H1 (cell line): ENCODE results near the gene PTX4. TPM values are rescaled to one million over a fixed set of nuclear protein-coding genes. Genes with fewer than 3 reads are reported as not detected.

Experiments used
- CTCF ChIA-PET: fragments of 300-600 bp; sonication (Branson Sonifier 250); formaldehyde crosslinking; loops from one replicate; lab custom pipeline; 2021; ENCODE audit not compliant: partially characterized antibody; lab: Charles Lee
- POLR2A ChIA-PET: fragments of 300-600 bp; sonication (Branson Sonifier 250); formaldehyde crosslinking; loops from one replicate; lab custom pipeline; 2021; ENCODE audit warnings: inconsistent platforms; ENCODE audit not compliant: partially characterized antibody; lab: Charles Lee
- DNase-seq, 2 experiments: peaks; one replicate each; pipeline versions ENCODE4 v3.0.0 to v3.0.0-alpha.2; 2010 to 2022; ENCODE audit warnings: low spot score in 2 of 2, low read depth in 1 of 2, mixed read lengths in 1 of 2
- FAIRE-seq: peaks from 2 replicates; lab custom pipeline; 2011; peaks lifted over from hg19 to GRCh38; lab: Jason Lieb, UNC
- H2AFZ ChIP-seq: 2 replicates; pipeline ENCODE4 v1.8.1; 2012; ENCODE audit warnings: low read length, inconsistent platforms
- H2AK5ac ChIP-seq: 2 replicates; pipeline ENCODE4 v1.6.1; 2013; ENCODE audit warnings: low read depth, low read length
- H2BK120ac ChIP-seq: replicated peaks from 2 replicates; pipeline ENCODE3; 2013; ENCODE audit warnings: low read depth, low read length, inconsistent platforms
- H2BK12ac ChIP-seq: 2 replicates; pipeline ENCODE4 v1.6.1; 2013; ENCODE audit warnings: low read depth, low read length
- H2BK15ac ChIP-seq: 2 replicates; pipeline ENCODE4 v1.6.1; 2013; ENCODE audit warnings: low read length
- H2BK20ac ChIP-seq: 2 replicates; pipeline ENCODE4 v1.6.1; 2013; ENCODE audit warnings: low read length
- H2BK5ac ChIP-seq: 2 replicates; pipeline ENCODE4 v1.6.1; 2013; ENCODE audit warnings: low read depth, low read length
- H3K14ac ChIP-seq: 2 replicates; pipeline ENCODE4 v1.6.1; 2013; ENCODE audit warnings: inconsistent platforms; ENCODE audit not compliant: insufficient read length
- H3K18ac ChIP-seq: 2 replicates; pipeline ENCODE4 v1.6.1; 2013; ENCODE audit warnings: low read length; ENCODE audit errors: extremely low read depth
- H3K23ac ChIP-seq: 2 replicates; pipeline ENCODE4 v1.6.1; 2013; ENCODE audit warnings: inconsistent platforms; ENCODE audit not compliant: insufficient read length
- H3K23me2 ChIP-seq: 2 replicates; pipeline ENCODE4 v1.6.1; 2013; ENCODE audit warnings: low read depth, low read length
- H3K27ac ChIP-seq: 2 replicates; pipeline ENCODE4 v1.6.1; 2011; ENCODE audit warnings: low read depth, low read length, inconsistent platforms
- H3K27me3 ChIP-seq, 4 experiments: replicated peaks in 1 of 4; 1 replicate in 1 of 4; 2 replicates in 3 of 4; pipeline versions ENCODE4 v1.6.1 to v1.8.1; 2011 to 2013; ENCODE audit warnings: low read length in 3 of 4, mild to moderate bottlenecking in 3 of 4, inconsistent platforms in 2 of 4, mixed read lengths in 2 of 4, moderate library complexity in 1 of 4; ENCODE audit not compliant: control insufficient read depth in 3 of 4, insufficient read depth in 3 of 4; ENCODE audit errors: extremely low read depth in 1 of 4
- H3K36me3 ChIP-seq, 4 experiments: 2 replicates each; pipeline versions ENCODE4 v1.6.1 to v1.8.1; 2011 to 2013; ENCODE audit warnings: mild to moderate bottlenecking in 4 of 4, low read length in 3 of 4, moderate library complexity in 2 of 4, control low read depth in 1 of 4, inconsistent platforms in 1 of 4; ENCODE audit not compliant: insufficient read depth in 4 of 4, control insufficient read depth in 2 of 4
- H3K4ac ChIP-seq: replicated peaks from 2 replicates; pipeline ENCODE3; 2013; ENCODE audit warnings: low read length, low read depth, mixed read lengths, inconsistent platforms; ENCODE audit not compliant: insufficient read length
- H3K4me1 ChIP-seq, 4 experiments: replicated peaks in 1 of 4; 1 replicate in 1 of 4; 2 replicates in 3 of 4; pipeline versions ENCODE4 v1.6.1 to v1.8.1; 2011 to 2013; ENCODE audit warnings: low read length in 3 of 4, inconsistent platforms in 2 of 4, mixed read lengths in 1 of 4; ENCODE audit not compliant: insufficient read depth in 4 of 4, control insufficient read depth in 3 of 4
- H3K4me2 ChIP-seq, 2 experiments: 2 replicates each; pipeline versions ENCODE4 v1.6.1 to v1.8.1; 2011 to 2013; ENCODE audit warnings: low read depth in 2 of 2, low read length in 2 of 2, control low read depth in 1 of 2, inconsistent platforms in 1 of 2, mild to moderate bottlenecking in 1 of 2; ENCODE audit not compliant: insufficient read depth in 1 of 2
- H3K4me3 ChIP-seq, 4 experiments: fragments of 200-600, 300-600 bp in 1 of 4; sonication (generic), shearing (Covaris generic), sonication (Bioruptor Twin) in 1 of 4; 2 replicates each; pipeline versions ENCODE4 v1.5.1 to v1.8.1; 2011 to 2016; ENCODE audit warnings: low read length in 4 of 4, low read depth in 3 of 4, control low read depth in 2 of 4, inconsistent platforms in 2 of 4, mild to moderate bottlenecking in 2 of 4, mixed read lengths in 1 of 4, moderate library complexity in 1 of 4; ENCODE audit not compliant: insufficient read depth in 2 of 4; ENCODE audit errors: extremely low read depth in 1 of 4
- H3K56ac ChIP-seq: replicated peaks from 2 replicates; pipeline ENCODE3; 2013; ENCODE audit warnings: low read depth, mild to moderate bottlenecking, mixed read lengths, low read length, inconsistent platforms; ENCODE audit not compliant: insufficient read length
- H3K79me1 ChIP-seq: 2 replicates; pipeline ENCODE4 v1.6.1; 2013; ENCODE audit warnings: low read depth, low read length, control low read depth
- H3K79me2 ChIP-seq, 2 experiments: 2 replicates each; pipeline versions ENCODE4 v1.6.1 to v1.8.1; 2012 to 2013; ENCODE audit warnings: low read length in 2 of 2, mild to moderate bottlenecking in 2 of 2, inconsistent platforms in 1 of 2; ENCODE audit not compliant: insufficient read depth in 2 of 2, control insufficient read depth in 1 of 2
- H3K9ac ChIP-seq, 4 experiments: replicated peaks in 1 of 4; 1 replicate in 1 of 4; 2 replicates in 3 of 4; pipeline versions ENCODE4 v1.6.1 to v1.8.1; 2011 to 2013; ENCODE audit warnings: low read depth in 3 of 4, low read length in 3 of 4, control low read depth in 2 of 4, mild to moderate bottlenecking in 2 of 4, moderate library complexity in 2 of 4, inconsistent platforms in 1 of 4; ENCODE audit errors: extremely low read depth in 1 of 4
- H3K9me3 ChIP-seq, 2 experiments: 2 replicates each; pipeline versions ENCODE4 v1.6.1 to v1.8.1; 2012 to 2013; ENCODE audit warnings: mild to moderate bottlenecking in 2 of 2, moderate library complexity in 2 of 2, control low read depth in 1 of 2, inconsistent platforms in 1 of 2, low read depth in 1 of 2, low read length in 1 of 2, mixed read lengths in 1 of 2; ENCODE audit not compliant: insufficient read depth in 2 of 2
- H4K20me1 ChIP-seq, 2 experiments: replicated peaks in 1 of 2; 2 replicates each; pipeline versions ENCODE3 to v1.8.1; 2011 to 2013; ENCODE audit warnings: inconsistent platforms in 2 of 2, low read length in 2 of 2, mild to moderate bottlenecking in 1 of 2; ENCODE audit not compliant: insufficient read depth in 2 of 2, control insufficient read depth in 1 of 2
- H4K5ac ChIP-seq: 2 replicates; pipeline ENCODE4 v1.6.1; 2013; ENCODE audit warnings: low read length, low read depth, mixed read lengths, inconsistent platforms; ENCODE audit not compliant: insufficient read length
- H4K8ac ChIP-seq: 2 replicates; pipeline ENCODE4 v1.8.0; 2013; ENCODE audit warnings: mild to moderate bottlenecking, moderate library complexity, low read length, inconsistent platforms; ENCODE audit not compliant: insufficient read depth; ENCODE audit errors: extremely low read depth
- H4K91ac ChIP-seq: replicated peaks from 2 replicates; pipeline ENCODE3; 2013; ENCODE audit warnings: low read length, mixed read lengths, inconsistent platforms; ENCODE audit not compliant: insufficient read length
- CBX5 ChIP-seq: fragments of 300-800, 300-1000 bp; sonication (generic); IDR thresholded peaks from 2 replicates; pipeline ENCODE4 v1.7.1; 2016; ENCODE audit warnings: antibody characterized with exemption, low read length, low read depth
- E2F6 ChIP-seq: IDR thresholded peaks from 2 replicates; pipeline ENCODE4 v1.6.1; 2012; ENCODE audit warnings: inconsistent platforms
- GABPA ChIP-seq: IDR thresholded peaks from 2 replicates; pipeline ENCODE4 v1.6.1; 2011; ENCODE audit warnings: mild to moderate bottlenecking, low read length, moderate library complexity, borderline replicate concordance; ENCODE audit not compliant: insufficient read depth
- KDM5A ChIP-seq: fragments of 200-600 bp; IDR thresholded peaks from 2 replicates; pipeline ENCODE4 v1.7.1; 2012; ENCODE audit warnings: mild to moderate bottlenecking, low read length, inconsistent platforms, mixed read lengths
- NRF1 ChIP-seq: IDR thresholded peaks from 2 replicates; pipeline ENCODE4 v1.6.1; 2011; ENCODE audit warnings: mild to moderate bottlenecking, low read depth, low read length, improper control_type of control experiment
- POLR2AphosphoS5 ChIP-seq: IDR thresholded peaks from 2 replicates; pipeline ENCODE4 v1.6.1; 2011; ENCODE audit warnings: low read depth, low read length
- RFX5 ChIP-seq: IDR thresholded peaks from 2 replicates; pipeline ENCODE4 v1.6.1; 2011; ENCODE audit warnings: low read depth, low read length, improper control_type of control experiment, borderline replicate concordance
- RNF2 ChIP-seq: fragments of 200-900, 300-1000 bp; sonication (generic); IDR thresholded peaks from 2 replicates; pipeline ENCODE4 v1.7.1; 2016; ENCODE audit warnings: borderline replicate concordance, low read depth, mild to moderate bottlenecking, antibody characterized with exemption, low read length; ENCODE audit not compliant: poor library complexity, severe bottlenecking; ENCODE audit errors: missing control alignments
- SIN3A ChIP-seq, 2 experiments: IDR thresholded peaks in 1 of 2; conservative IDR thresholded peaks in 1 of 2; 2 replicates each; pipeline ENCODE4 v1.6.1; 2011 to 2012; ENCODE audit warnings: low read length in 2 of 2, improper control_type of control experiment in 1 of 2, low read depth in 1 of 2, mild to moderate bottlenecking in 1 of 2
- SP1 ChIP-seq: IDR thresholded peaks from 2 replicates; pipeline ENCODE4 v1.6.1; 2011; ENCODE audit warnings: low read depth, low read length
- TAF1 ChIP-seq: IDR thresholded peaks from 2 replicates; pipeline ENCODE4 v1.6.1; 2011; ENCODE audit warnings: mild to moderate bottlenecking, low read depth, low read length
- WGBS, 2 experiments: shearing (Covaris generic) in 1 of 2; methylation state at CpG; one replicate each; pipeline versions ENCODE4 v1.1.6 to v1.1.7; 2013 to 2015; ENCODE audit warnings: low lambda C conversion rate in 2 of 2, mixed read lengths in 2 of 2, inconsistent platforms in 1 of 2, low coverage in 1 of 2, missing lambda C conversion rate in 1 of 2; ENCODE audit not compliant: insufficient replicate concordance in 2 of 2, insufficient coverage in 1 of 2, insufficient read length in 1 of 2; ENCODE audit errors: extremely low coverage in 1 of 2, missing lambda C conversion rate in 1 of 2; 5-methylcytosine and 5-hydroxymethylcytosine counted together
- polyA plus RNA-seq, 7 experiments: library from polyadenylated mRNA; depleted of rRNA in 3 of 7; stranded (reverse) in 5 of 7; unstranded in 2 of 7; fragments of >200 nt in 5 of 7; fragments of 200-250 nt in 2 of 7; gene quantifications; 1 replicate in 5 of 7; 2 replicates in 1 of 7; 4 replicates in 1 of 7; pipeline versions ENCODE4 v1.2.1 to v1.2.3, GENCODE V29; 2011 to 2013; ENCODE audit warnings: missing spikeins in 2 of 7, mixed read lengths in 2 of 7
- total RNA-seq: library from RNA; stranded (reverse); fragmentation: NEBNext Ultra II Directional; extraction: Animal tissue kit (Norgen Biotek cat#: 25700); gene quantifications from 2 replicates; pipeline ENCODE4 v1.2.1, GENCODE V29; 2021

The PTX4 gene
- total and polyA plus RNA-seq, 2 of the 8 experiments (the other 6 are each of a cell fraction or from before 2014, with no cell fraction given): not detected

- H3K27me3 ChIP-seq: no peaks in the 10 kb centered on the region
- no peak overlapping the region for H4K5ac ChIP-seq
- ChIA-PET POLR2A (interaction anchor here (1.1 to 16.8 kb wide), 10 partner anchors 8 to 116 kb away, joined by 3 to 175 read pairs (median 6); partner anchors contain the start of gene CCDC154), CTCF (interaction anchor here (0.6 to 2.2 kb wide), 8 partner anchors 9 to 64 kb away, joined by 3 to 7 read pairs (median 3); partner anchors contain the start of gene PERCC1)
- peaks cover 3% of the 10 kb centered on the region in 2 experiments for H4K20me1 ChIP-seq
- peaks cover 11 to 37% (median 19%) of the 10 kb centered on the region in 4 experiments for H3K36me3 ChIP-seq
- no peak overlapping the region for H3K23ac ChIP-seq
- peaks cover 0 to 12% of the 10 kb centered on the region in 2 experiments; a peak in 1 of 4 replicates for H3K79me2 ChIP-seq
- H2AFZ ChIP-seq: no peak overlapping the region
- H3K23me2 ChIP-seq: peaks cover 9% of the 10 kb centered on the region
- peak overlapping the region; percentile 34; the same call in 1 of the 2 replicates for H2AK5ac ChIP-seq
- no peak overlapping the region for H2BK120ac ChIP-seq
- peak overlapping the region; percentile 88 to 90 for H3K4me2 ChIP-seq
- H3K14ac ChIP-seq: no peak overlapping the region
- no peak overlapping the region for H2BK15ac ChIP-seq
- H3K9ac ChIP-seq: peak overlapping the region; percentile 87 to 94 (median 92); a peak in 5 of 7 replicates
- H2BK12ac ChIP-seq: no peak overlapping the region
- H3K56ac ChIP-seq: no peak overlapping the region
- no peak overlapping the region for H2BK20ac ChIP-seq
- DNase-seq: peak in 1 of 2 experiments; percentile 19
- no peak for FAIRE-seq
- H4K8ac ChIP-seq: no peak overlapping the region; the same call in 1 of the 2 replicates
- H2BK5ac ChIP-seq: no peak overlapping the region
- H3K4me1 ChIP-seq: peaks cover 0 to 8% (median 5%) of the 10 kb centered on the region in 4 experiments; a peak in 4 of 7 replicates
- WGBS, 2 experiments: 79% methylated on average over 20 of the region's 25 CpGs; no CpG with 5 or more reads in 1 of the 2 experiments
- H3K18ac ChIP-seq: no peak overlapping the region
- H4K91ac ChIP-seq: no peak overlapping the region
- peak overlapping the region; percentile 86 to 93 (median 90) for H3K4me3 ChIP-seq
- H3K27ac ChIP-seq: no peak overlapping the region
- H3K79me1 ChIP-seq: peaks cover 3% of the 10 kb centered on the region
- no peaks in the 10 kb centered on the region for H3K9me3 ChIP-seq
- no peak overlapping the region for H3K4ac ChIP-seq
- TF ChIP-seq KDM5A (no peak), POLR2AphosphoS5 (no peak), GABPA (peak; percentile 50; the same call in 1 of the 2 replicates), RFX5 (no peak), CBX5 (no peak), NRF1 (no peak), E2F6 (no peak), TAF1 (no peak), SIN3A (conservative IDR thresholded peaks at IDR 0.05 in 1 of 2, IDR thresholded peaks at IDR 0.05 in 1 of 2; ENCODE audit: low read depth in 1 of 2, low read length in 2 of 2) (no peak), RNF2 (no peak), SP1 (no peak)
Measured at GRCh38 chr16:1494129-1494640, 5.4 kb upstream of the PTX4 start.
